HG02588 (cell line): ENCODE measurements around the gene TBKBP1.
A peak's percentile ranks its signal among the peaks of the same experiment; 100 is the strongest.

Experiments
- ATAC-seq: cut with Tn5 transposase; IDR thresholded peaks from one replicate; pipeline ENCODE4 v1.9.1; 2021; ENCODE audit warnings: mild to moderate bottlenecking, moderate library complexity; ENCODE audit not compliant: unreplicated experiment

The TBKBP1 gene, protein sequence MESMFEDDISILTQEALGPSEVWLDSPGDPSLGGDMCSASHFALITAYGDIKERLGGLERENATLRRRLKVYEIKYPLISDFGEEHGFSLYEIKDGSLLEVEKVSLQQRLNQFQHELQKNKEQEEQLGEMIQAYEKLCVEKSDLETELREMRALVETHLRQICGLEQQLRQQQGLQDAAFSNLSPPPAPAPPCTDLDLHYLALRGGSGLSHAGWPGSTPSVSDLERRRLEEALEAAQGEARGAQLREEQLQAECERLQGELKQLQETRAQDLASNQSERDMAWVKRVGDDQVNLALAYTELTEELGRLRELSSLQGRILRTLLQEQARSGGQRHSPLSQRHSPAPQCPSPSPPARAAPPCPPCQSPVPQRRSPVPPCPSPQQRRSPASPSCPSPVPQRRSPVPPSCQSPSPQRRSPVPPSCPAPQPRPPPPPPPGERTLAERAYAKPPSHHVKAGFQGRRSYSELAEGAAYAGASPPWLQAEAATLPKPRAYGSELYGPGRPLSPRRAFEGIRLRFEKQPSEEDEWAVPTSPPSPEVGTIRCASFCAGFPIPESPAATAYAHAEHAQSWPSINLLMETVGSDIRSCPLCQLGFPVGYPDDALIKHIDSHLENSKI

DNA sequence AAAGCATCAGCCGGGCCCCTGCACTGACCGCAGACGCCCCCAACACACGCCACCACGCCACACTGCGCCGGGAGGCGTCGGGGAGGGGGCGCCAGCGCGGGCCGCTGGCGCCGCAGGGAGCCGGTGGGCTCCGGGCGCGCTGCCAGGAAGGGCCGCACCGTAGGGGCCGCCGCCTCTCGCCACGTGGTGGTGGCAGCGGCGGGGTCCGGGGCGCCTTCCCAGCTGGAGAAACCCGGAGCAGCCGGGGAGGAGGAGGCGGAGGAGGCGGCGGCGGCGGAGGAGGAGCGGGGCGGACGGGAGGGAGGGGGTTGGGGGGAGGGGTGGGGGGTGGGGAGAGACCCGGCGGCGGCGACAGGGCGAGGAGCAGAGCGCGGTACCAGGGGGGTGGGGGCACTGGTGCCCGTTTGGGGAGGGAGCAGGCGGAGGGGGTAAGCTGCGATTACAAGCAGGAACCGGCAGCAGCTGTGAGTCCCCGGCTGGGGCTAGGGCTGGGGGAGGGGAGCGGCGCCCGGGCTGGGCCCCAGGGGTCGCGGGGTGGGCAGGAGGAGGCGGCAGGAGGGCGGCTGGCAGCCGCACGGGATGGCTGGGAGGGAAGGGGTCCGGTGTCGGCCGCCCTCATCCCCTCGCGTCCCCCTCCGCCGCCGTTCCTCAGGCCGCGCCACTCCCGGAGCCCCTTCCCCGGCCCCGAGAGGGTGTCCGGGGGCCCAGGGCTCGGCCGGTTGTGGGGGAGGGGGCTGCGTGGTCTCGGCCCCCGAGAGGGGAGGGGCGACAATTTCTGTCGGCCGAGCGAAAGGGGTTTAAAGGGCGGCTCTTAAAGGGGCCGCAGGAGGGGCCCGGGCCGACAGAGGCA lies at the start of gene TBKBP1:
Gene TBKBP1 (plus strand): TSS at position 431 of the 850 bp plus-strand sequence. CDS start 1,952 bp downstream, outside the sequence.
- ATAC-seq: no peak

DNA sequence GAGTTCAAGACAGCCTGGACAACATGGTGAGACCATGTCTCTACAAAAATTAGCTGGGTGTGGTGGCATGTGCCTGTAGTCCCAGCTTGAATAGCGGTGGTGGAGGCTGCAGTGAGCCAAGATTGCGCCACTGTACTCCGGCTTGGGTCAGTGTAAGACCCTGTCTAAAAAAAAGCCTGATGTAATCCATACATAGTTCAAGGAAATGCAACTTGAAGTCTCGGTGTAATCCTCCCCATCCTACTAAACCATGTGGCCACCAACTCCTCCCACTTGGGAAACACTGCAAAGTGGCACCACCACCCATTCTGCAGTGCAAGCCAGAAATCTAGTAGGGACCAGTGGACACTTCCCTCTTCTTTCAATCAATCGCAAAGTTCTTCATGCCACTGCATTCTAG lies 49.6 kb upstream of the TBKBP1 start:
- ATAC-seq: no peak

DNA sequence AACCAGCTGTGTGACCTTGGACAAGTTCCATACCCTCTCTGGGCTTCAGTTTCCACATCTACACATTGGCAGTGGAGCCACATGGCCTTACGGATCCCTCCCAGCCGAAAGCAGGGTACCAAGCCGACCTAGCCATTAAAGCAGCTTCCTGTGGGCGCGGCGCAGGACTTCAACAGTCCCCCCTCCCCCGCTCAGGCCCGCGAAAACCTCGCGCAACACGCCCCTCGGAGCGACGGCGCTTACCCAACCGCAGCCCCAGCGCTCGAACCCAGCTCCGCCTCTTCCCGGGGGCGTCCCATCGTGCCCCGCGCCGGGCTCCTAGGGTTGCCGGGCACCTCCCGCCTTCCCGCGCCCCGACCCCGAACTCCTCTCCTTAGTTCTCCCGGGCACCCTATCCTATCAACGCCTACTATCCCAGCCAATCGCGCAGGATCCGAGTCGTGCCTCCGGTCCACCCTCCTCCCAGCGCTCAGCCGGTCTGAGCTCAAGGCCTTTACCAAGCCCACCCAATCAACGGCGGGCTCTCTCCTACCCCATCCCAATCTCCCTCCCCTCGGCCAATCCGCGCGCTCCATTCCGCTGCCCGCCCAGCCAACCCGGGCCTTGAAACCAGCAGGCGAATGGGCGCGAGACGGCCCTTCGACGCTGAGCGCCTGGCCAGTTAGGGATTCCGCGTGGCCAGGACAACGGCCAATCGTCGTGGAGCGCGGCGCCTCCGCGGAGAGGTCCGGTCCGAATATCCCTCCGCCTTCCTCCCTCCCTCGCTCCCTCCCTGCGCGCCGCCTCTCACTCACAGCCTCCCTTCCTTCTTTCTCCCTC lies 44.6 kb upstream of the TBKBP1 start, which contains the start of gene KPNB1:
Gene KPNB1 (plus strand): TSS at position 767 of the 819 bp plus-strand sequence. CDS start 326 bp downstream, outside the sequence.
- ATAC-seq: peak; percentile 81

DNA sequence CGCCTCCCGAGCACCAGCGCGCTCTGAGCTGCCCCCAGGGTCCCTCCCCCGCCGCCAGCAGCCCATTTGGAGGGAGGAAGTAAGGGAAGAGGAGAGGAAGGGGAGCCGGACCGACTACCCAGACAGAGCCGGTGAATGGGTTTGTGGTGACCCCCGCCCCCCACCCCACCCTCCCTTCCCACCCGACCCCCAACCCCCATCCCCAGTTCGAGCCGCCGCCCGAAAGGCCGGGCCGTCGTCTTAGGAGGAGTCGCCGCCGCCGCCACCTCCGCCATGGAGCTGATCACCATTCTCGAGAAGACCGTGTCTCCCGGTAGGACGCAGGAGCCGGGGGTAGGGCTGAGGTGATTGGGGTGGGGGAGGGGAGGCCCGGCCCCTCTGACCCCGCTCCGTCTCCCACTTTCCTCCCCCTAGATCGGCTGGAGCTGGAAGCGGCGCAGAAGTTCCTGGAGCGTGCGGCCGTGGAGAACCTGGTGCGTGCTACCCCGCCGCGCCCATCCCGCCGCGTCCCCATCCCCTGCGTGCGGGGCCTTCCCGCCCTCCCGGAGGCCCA lies 43.9 kb upstream of the TBKBP1 start:
- no peak for ATAC-seq

DNA sequence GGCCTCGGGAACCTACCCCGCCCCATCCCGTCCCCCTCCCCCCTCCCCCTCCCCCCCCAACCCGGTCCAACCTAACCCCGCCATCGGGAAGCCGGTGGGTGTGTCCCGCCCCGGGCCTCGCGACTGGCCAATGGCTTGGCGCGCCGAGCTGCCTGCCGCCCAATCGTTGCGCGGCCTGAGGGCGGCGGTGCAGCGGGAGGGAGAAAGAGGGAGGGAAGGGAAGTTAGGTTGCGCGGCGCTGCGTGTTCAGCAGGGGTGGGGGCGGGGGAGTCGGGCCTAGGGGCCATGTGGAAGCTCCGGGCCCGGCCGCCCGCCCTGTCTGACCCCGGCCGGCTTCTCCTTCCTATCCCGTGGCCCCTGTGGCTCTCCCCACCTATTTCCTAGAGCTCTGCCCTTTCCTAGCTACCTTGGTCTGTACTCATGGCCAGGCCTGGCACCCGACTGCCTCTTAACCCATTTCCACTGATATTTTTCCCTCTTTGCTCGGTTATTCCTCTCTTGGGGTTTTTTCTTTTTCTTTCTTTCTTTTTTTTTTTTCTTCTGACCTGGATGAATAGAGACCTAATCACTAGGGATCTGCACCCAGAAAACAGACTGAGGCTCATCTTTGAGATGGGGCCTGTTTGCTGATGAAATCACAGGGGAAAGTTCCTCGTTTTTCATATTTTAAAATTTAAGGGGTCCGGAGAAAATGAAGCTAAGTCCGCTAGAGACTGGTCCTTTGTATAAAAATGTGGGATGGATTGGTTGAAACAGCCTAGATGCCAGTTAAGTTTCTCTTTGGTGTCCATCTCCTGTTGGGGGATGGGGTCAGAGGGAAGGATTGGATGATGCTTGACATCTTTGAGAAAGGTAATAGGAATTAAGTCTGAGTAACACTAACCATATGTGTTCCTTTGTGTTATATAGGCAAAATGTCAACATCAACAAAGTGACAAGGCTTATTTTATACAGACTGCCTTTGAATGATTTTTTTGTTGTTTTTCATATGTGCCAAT lies 43.1 kb upstream of the TBKBP1 start:
- peak; percentile 48 for ATAC-seq

DNA sequence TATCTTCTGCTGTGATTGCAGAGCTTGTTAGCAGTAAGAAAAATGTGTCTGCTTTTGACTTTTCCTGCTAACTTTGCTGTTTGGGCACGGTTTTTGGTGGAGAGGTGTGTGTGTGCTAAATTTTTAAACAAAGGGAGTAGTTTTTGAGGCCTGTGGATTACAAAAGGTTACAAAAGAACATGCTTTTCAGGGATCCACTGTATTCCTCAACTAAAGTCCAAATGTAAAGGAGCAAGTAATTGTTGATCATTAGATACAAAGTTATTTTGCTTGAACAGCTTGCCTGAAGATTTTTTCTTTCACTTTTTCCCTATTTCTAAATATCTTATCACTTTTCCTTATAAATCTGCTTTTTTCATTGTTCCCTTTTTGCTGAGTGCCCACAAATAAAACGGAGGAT lies 42.3 kb upstream of the TBKBP1 start:
- ATAC-seq: no peak

DNA sequence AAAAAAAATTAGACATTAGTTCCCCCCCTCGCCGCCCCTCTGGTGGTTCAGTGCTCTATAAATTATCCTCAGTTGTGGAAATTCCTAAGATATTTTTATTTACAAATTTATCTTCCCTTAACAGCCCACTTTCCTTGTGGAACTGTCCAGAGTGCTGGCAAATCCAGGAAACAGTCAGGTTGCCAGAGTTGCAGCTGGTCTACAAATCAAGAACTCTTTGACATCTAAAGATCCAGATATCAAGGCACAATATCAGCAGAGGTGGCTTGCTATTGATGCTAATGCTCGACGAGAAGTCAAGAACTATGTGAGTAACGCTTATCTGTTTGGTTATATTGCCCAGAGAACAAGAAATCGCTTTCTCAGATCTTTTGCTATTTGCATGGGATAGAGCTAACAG lies 41.4 kb upstream of the TBKBP1 start:
- ATAC-seq: no peak

DNA sequence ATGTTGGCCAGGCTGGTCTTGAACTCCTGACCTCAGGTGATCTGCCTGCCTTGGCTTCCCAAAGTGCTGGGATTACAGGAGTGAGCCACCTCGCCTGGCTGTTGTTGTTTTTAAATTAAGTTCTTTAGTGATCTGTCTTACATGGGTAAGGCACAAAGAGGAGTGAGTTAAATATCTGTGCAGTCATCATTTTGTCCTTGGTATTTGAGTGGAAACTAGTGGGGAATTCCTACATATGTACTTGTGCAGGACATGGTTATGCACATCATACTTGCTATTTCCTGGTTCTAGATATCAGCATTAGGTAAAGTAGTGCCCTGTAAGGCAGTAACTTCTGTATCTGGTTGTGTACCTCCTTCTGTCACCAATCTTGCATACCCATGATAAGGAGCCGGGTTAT lies 40.5 kb upstream of the TBKBP1 start:
- no peak for ATAC-seq

DNA sequence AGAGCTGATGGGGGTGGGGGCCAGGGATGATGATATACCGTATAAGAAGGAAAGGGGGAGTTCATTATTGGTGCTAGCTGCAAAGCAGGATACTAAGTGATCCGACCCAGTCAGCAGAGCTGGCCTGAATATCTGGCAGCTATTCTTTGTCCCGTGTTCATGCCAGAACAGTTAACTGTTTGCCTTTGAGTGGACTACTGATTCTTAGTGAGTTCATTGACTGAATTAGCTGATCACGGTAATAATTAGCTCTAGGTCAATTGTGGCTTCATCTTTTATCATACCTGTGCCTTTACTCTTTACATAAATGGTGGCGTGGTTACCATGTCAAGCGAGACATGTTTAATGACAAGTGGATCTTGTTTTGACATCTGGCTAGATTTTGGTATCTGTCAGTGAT lies 39.0 kb upstream of the TBKBP1 start:
- no peak for ATAC-seq

DNA sequence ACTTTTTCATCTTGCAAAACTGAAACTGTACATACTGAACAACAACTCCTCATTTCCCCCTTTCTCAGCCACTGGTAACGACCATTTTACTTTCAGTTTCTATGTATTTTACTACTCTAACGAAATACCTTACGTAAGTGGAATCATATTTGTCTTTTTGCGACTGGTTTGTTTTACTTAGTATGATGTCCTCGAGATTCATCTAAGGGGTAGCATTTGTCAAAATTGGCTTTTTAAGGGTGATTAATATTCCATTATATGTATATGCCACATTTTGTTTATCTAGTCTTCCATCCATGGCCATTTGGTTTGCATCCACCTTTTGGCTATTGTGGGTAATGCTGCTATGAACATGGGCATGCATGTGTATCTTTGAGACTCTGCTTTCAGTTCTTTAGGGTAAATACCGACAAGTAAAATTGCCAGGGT lies 33.9 kb upstream of the TBKBP1 start:
- ATAC-seq: peak; percentile 56

DNA sequence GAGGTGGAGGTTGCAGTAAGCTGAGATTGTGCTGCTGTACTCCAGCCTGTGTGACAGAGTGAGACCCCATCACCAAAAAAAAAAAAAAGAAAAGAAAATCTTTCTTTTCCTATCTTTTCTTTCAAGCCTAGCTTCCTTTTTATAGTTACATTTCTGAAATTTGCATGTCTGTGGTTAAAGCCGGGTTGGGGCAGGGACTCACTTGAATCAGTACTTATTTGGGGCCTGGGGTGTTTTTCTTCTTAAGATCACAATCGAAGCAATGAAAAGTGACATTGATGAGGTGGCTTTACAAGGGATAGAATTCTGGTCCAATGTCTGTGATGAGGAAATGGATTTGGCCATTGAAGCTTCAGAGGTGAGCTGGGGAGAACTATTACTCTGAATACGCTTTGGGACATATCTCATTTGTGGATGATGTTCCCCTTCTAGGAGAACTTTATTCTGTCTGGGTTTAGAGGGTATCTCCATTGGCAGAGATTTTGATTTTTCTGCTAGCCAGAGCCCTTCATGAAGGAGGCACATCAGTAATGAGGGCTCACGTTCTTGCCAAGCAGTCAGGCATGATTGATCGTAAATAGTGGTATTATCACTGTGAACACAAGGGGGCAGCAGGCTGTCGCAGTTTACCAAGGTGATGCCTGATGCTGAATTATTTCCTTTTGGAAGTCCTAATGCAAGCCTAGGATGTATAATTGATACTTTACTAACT lies 29.9 kb upstream of the TBKBP1 start:
- no peak for ATAC-seq

DNA sequence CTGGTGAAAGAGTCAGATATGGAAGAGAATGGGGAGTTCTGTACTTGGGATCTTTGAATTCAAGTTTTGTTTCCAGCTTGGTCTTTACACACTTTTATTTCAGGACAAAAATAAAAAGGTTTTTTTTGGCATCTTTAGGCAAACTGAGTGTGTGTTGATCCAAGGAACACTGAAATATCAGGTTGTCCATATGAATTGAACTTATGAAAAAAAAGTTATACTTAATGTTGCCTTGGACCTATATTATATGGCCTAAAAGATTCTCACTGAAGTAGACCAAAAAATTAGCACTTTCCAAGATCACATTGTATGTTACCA lies 29.4 kb upstream of the TBKBP1 start:
- ATAC-seq: no peak

DNA sequence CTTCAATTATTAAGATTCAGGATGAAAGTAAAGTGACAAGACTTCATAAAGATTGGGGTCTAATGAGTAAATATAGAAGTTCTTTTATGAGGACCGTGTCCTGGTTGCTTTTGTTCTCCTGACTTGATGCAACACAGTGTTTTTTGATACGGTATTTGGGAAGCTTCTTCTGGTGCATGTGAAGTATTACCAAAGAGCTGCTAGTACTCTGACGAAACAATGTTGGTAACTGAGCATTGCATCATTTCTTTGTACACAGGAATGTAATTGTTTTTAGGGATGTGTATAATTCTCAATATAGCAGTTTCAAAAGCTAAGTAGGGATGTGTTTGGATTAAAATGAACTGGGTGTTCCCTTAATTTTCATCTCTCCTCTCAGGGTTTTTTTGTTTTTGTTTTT lies 28.3 kb upstream of the TBKBP1 start:
- no peak for ATAC-seq

DNA sequence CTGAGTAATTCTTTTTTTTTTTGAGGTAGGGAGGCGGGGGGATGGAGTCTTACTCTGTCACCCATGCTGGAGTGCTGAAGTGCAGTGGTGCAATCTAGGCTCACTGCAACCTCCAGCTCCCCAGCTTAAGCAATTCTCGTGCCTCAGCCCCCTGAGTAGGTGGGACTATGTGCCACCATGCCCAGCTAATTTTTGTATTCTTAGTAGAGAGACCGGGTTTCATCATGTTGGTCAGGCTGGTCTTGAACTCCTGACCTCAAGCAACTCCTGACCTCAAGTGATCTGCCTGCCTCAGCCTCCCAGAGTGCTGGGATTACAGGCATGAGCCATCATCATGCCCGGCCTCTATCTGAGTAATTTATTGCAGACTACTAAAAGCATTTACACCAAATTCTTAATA lies 24.9 kb upstream of the TBKBP1 start:
- no peak for ATAC-seq

DNA sequence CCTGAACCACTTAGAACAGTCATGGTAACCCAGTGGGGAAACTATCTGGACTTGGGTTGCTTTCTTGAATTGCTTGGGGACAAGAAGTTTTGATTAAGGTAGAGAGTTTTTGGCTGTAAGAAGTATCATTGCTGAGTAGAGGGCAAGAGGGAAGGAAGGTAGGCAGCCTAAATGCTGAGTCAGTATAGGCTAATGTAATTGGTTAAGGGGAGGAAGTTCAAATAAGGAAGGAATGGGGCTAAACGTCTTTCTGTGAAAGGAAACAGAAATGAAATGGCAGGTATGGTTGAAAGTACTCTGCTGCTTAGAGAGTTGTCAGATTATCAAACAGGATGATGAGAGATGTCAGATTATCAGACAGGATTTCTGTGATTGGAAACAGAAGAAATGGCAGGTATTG lies 23.9 kb upstream of the TBKBP1 start:
- no peak for ATAC-seq

DNA sequence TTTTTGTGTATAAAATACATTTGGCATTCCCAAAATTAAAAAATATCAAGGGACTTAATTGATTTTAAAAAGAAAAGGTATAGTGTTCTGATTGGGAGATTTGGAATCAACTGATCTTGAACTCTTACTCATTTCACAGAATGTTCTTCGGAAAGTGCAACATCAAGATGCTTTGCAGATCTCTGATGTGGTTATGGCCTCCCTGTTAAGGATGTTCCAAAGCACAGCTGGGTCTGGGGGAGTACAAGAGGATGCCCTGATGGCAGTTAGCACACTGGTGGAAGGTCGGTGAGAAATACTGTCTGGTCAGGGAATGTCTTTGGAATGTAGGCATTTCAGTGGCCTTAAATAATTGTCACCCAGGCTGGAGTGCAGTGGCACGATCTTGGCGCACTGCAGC lies 19.5 kb upstream of the TBKBP1 start:
- ATAC-seq: no peak

DNA sequence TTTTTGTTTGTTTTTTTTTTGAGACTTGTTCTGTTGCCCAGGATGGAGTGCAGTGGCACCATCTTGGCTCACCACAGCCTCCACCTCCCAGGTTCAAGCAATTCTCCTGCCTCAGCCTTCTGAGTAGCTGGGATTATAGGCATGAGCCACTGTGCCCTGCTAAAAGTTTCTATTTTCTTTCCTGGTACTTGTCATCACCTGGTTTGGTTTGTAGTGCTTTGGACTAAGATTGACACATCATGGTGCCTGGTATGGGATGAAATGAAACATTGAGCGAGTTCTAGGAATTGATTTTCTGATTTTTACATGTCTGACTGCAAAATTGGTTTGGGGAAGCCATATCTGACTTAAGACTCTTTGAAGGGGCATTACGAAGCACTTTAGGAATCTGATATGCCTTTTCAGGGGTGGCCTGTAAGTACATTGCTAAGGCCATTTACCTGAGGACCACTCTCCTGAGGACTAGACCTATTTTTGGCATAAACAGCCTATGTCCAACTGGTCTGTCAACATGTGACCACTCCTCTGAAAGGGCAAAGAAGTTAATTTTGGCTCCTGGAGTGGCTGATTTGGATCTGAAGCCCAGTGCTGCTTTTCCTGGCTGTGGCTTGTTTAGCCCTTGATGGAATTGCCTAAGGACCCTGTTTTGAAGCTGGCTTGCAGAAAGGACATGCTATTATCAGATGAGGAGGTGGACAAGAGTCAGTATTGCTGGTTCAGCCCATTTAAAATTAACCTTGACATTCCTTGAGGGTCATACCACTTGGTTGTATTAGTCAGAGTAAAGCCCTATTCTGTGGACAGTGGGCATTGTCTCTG lies 18.4 kb upstream of the TBKBP1 start:
- no peak for ATAC-seq

DNA sequence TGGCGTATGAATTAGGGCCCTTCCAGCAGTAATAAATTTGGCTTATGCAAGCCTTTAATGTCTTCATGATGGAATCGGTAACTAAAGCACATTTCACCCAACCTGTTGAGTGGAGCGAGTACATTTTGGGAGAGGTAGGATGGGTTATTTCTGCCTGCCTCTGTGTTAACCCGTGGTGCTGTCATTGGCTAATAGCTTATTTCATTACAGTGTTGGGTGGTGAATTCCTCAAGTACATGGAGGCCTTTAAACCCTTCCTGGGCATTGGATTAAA lies 17.8 kb upstream of the TBKBP1 start:
- ATAC-seq: no peak
